Activated T-cell treated with anti-CD3 and anti-CD28 coated beads, Interleukin-2, amount 50 U/mL, for 48 hours (primary cell): ENCODE data around the gene PAXX.

Experiments
- DNase-seq, 2 experiments: peaks; one replicate each; pipeline ENCODE4 v3.0.0-alpha.2; 2020

PAXX gene

DNA sequence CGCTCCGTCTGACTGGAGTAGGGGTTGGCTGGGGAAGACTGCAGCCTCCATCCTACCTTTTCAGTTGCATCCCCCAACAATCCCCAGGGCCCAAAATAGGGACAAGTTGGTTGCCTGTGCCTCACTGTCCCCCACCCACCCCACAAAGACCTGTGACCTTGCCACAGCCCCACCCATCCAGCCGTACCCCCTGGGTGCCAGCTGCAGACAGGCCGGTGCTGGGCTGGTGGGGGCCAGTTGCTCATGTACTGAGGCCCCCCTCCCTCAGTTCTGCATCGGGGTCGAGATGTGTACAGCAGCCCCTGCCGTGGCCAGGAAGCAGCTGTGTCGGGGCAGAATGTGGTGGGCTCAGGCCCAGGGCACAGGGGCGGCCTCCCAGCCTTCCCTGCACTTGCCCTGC lies 9.1 kb upstream of the PAXX start:
- DNase-seq = no peak

DNA sequence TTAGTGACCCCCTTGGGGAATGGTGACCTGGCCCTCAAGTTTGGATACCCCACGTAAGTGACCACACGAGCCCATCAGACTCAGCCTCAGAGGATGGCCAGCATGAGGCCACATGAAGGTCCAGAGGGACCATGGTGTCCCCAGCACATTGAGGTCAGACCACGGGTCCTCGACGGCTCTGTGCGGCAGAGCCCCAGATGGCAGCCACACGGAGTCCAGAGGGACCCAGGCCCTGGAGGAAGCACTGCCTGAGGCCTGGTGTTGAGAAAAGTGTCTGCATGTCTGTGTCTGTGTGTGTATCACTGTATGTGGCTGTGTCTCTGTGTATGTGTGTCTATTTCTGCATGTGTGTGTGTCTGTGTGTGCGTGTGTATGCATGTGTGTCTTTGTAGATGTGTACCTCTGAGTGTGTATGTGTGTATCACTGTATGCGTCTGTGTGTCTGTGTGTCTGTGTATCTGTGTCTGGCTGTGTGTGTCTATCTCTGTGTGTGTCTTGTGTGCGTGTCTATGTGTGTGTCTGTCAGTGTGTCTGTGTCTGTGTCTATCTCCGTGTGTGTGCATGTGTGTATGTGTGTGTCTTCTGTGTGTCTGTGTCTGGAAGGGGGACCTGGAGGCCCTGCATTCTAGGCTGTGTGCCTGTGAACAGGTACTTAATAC lies 8.4 kb upstream of the PAXX start:
- no peak for DNase-seq

DNA sequence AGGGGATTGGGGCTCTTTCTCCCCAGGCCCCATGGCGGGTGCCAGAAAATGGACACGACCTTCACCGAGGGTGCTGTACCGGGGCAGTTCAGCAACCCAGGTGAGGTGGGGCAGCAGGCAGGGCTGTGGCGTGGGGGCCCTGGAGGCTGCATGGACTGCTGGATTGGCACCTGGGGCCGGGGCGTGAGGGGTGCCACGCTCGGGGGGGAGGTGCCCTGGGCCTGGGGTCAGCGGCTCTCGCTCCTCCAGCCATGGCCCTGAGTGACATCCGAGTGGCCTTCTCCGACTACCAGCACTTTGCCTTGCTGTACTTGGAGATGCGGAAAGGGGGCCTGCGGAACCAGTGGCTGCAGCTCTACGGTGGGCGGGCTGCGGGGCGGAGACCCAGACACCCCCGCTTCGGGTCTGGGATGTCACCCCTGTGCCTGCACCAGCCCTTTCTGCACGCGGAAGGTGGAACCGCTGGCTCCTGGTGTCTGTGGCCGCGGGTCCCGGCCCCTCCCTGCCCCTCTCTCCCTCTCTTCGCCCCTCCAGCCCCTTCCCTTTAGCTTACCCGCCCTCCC lies 7.7 kb upstream of the PAXX start:
- DNase-seq = no peak

DNA sequence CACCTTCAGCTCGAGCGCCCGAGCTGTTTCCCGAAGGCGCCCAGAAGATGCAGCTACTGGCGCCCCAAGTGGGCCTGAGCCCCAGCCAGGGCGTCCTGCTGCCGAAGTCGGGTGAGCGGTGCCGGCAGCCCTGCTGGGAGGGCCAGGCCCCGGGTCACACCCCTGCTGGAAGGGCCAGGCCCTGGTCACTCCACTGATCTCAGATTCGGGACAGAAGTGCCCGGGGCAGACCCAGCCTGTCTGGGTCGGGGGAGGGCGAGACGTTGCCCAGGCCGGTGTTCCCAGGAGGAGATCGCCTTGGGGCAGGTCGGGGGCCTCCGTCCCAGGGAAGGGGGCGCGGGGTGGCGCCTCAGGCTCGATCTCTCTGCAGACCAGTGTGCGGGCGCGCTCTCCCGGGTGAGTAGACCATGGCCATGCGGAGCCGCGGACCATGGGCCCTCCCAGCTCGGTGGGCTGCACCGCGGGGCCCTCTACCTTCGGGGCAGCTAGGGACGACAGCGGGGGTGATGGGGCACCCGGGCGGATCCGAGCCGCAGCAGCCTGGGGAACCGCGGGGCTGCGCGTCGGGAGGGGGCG lies 7.1 kb upstream of the PAXX start:
- DNase-seq = no peak

DNA sequence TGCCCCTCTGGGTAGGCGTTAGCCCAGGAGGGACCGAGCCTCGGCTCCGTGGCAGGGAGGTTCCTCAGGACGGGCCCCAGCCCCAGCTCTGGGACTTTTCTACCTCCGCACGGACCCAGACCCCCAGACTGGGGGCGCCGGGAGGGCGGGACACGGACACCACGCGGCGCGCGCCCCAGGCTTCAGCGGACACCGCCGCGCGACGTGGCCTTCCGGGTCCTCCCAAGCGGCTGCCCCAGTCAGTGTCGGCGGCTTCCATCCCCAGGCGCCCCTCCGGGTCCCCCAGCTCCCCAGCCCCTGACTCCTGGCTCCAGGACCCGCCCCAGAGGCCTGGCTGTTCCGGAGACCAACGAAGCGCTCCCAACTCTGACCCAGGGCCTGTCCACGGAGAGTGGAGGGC lies 6.4 kb upstream of the PAXX start:
- DNase-seq = no peak

DNA sequence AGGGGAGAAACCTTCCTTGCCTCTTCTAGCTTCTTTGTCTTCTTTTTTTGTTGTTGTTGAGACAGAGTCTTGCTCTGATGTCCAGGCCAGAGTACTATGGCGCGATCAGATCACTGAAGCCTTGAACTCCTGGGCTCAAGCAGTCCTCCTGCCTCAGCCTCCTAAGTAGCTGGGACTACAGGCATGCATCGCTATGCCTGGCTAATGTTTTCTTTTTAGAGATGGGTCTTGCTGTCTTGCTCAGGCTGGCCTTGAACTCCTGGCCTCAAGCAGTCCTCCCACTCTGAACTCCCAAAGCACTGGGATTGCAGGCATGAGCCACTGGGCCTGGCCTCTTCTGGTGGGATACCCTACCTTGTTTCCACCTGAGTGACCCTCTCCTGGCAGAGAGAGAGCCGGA lies 3.4 kb upstream of the PAXX start:
- no peak for DNase-seq

DNA sequence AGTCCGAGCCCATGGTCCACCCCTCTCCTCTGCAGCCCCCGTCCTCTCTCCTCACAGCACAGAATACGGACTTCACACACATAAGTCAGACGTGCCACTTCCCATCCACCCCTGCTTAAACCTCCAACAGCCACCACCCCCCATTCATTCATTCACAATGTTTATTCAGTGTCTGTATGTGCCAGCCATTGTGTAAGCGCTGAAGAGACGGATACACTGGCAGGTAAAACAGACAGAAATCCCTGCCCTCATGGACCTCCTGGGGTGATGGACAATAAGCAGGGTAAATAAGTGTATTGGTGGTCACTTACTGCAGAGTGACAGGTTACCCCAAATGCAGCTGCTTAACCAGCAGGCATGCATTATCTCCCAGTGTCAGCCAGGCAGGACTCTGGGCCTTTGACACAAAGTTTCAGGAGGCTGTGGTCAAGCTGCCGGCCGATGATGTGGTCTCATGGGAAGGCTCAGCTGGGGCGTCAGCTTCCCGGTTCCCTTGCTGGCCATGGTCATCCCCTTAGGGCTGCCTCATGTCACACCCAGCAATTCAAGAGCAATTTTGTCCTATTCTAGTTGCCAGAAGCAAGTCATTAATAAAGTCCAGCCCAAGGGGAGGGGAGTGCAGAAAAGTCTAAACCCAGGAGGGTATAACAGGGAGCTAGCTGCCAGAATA lies 1.8 kb upstream of the PAXX start:
- no peak for DNase-seq

DNA sequence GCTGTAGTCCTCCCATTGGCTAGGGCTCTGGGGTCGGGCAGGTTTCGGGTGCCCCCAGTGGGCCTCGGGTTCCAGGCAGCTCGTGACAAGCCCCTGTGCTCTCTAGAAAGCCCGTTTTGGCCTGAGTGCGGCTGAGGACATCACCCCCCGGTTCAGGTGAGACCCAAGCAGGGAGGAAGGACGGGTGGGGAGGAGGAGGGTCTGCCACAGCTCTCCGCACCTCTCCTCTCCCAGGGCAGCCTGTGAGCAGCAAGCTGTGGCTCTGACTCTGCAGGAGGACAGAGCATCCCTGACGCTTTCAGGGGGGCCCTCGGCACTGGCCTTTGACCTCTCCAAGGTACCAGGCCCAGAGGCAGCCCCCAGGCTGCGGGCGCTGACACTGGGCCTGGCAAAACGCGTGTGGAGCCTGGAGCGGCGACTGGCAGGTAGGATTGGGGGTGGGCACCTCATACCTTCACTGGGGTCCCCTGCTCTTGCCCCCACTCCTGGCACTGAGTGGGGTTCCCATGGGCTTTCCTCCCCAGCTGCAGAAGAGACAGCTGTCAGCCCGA lies 672 bp downstream of the PAXX start:
- no peak for DNase-seq

DNA sequence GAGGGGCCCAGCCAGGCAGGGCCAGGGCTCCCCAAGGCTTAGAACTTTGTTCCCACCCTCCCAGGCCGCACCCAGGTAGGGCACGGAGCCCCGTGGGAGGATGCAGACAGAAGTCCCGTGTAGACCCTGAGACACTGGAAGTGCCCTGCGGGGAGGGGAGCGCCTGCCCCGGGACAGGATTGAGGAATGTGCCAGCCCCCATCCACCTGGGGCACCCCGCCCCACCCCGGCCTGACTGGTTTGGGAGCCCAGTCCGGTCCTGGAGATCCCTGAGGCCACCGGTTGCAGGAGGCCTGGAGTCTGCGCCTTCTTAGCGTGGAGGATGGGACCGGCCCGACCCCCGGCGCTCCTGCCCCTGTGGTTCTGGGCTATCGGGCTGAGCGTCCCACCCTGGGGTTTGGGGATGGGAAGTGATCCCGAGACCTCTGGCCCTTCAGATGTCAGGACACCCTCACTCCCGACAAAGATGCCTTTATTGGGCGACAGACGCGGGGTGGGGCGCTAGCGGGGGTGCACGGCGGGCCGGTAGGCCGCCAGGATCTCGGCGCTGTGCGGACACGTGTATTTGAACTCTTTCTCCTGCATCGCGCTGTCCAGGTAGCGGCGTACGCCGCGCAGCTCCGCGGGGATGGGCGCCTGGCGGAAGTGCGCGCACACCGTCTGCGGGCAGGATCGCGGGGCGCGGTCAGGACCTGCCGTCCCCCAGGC lies 2.1 kb downstream of the PAXX start:
- DNase-seq = no peak

DNA sequence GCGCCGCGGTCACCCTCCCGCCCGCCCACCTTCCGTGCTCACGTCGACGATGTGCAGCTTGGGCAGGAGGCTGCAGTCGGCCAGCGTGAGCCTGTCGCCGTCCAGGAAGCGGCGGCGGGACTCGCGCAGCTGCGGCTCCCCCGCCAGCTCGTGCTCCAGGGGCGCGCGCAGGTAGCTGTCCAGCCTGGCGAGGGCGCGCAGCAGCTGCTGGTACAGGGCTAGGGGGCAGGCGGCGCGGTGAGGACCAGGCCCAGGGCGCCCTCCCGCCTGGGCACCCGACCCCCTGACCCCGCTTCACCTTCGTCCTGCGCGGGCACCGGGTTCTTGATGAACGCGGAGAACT lies 2.6 kb downstream of the PAXX start:
- no peak for DNase-seq

DNA sequence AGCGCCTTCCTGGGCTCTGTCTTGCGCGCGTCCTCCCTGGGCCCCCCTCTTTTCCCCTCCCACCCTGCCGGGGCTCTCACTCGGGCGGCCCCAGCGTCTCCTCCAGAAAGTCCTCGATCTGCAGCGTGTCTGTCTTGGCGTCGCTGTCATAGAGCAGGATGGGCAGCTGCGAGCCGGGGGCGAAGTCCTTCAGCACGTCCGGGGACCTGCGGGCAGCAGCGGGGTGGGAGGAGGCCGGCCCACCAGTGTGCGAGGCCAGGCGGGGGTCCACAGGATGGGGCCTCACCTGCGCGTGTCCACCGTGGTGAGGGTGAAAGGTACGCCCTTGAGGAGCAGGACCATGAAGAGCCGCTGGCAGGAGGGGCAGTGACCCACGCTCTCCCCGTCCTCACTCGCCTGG lies 3.1 kb downstream of the PAXX start:
- DNase-seq = no peak

DNA sequence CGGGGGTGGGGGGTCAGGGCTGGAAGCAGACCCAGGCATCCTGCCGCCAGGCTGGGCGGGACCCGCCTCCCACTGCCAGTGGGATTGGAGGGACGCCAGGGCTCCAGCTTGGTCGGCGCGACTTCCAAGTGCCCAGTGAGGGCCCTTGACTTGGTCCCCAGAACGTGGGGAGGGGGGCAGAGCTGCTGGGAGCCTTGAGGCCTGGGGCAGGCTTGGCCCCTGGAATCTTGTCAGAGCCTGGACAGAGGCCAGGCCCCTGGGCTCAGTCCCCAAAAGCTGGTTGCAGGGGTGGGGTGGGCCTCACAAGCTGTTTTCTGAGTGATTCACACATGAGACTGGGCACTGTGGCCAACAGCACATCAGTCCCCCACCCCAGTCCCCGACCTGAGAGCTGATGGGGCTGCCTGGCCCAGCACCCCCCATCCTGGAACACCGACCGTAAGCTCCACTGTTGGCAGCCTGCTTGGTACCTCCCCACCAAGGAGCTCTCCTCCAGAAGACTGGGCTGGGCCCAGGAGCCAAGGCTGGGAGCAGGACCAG lies 3.6 kb downstream of the PAXX start:
- DNase-seq = no peak

DNA sequence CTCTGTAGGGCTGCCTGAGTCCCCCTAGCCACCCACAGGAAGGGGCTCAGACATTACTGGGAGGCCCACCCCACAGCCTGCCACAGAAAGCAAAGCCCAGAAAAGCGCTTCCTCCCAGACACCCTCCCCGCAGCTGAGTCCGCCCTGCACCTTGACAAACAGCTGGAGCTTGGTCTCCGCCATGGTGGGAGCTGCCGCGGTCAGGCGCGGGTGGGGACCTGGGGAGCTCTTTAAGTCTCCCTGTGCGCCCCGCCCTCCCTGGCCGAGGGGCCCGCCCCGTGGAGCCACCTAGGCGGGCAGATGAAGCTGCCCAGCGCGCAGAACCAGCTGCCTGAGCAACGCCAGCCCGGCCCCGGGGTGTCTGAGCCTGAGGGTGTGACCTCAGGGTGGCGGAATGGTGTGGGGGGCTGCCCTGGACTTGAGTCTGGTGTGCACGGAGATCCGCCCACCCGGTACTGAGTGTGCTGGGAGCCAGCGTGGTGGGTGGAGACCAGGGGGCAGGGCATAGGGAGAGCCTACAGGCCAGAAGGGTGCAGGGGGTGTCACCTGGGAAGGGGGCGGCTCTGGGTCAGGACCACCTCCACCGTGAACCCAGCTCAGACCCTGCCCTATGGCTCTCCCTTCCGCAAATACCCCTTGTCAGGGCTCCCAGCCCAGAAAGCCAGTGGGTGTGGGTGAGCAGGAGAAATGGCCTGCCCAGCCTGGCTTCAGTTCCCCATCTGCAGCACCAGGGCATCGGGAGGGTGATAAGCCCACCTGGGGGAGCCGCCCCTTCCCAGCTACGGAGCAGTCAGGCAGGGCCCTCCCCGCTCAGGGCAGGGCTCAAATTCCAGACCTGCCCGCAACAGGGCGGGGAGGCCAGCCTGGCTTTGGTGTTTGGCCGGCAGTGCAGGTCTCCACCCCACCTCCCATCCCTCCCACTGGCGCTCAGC lies 4.4 kb downstream of the PAXX start, which contains the start of gene CLIC3:
TSS of gene CLIC3 (minus strand) at position 208 of the 932 bp plus-strand sequence. CDS start at position 183, 25 bp downstream.
- peak; percentile 47 to 56 for DNase-seq

DNA sequence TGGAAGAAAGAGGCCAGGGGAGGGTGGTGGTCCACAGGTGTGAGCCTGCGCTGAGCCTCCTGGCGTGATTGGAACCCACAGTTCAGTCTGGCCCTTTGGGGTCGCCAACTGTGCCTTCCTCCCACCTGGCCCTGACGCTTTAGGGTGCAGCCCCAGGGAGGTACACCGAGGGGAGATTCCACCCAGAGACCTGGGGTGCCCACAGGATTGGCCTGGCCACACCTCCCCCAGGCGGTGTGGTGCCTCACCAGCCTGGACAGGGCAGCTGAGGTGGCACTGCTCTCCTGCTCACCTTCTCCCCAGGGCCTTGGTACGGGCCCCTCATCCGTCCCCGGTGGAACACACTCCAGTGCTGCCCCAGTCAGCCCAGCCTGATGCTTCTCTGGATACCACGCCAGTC lies 5.1 kb downstream of the PAXX start:
- no peak for DNase-seq

DNA sequence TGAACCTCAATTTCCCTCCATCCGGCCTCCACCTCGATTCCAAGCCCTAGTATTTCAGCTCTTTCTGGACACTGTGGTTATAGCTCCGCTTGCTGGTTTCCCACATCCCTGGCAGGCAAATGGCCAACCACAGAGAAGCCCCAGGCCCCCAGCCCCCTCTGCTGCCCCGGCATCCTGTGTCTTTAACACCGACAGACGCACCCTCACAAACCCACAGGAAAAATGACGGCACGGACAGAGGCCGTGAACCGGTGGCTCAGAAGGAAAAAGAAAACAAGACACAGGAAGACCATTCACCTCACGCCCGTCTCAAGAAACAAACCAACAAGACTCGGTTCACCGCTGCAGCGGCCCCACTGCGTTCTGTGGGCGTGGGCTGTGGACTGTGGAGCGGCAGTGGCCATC lies 5.6 kb downstream of the PAXX start:
- DNase-seq = no peak

DNA sequence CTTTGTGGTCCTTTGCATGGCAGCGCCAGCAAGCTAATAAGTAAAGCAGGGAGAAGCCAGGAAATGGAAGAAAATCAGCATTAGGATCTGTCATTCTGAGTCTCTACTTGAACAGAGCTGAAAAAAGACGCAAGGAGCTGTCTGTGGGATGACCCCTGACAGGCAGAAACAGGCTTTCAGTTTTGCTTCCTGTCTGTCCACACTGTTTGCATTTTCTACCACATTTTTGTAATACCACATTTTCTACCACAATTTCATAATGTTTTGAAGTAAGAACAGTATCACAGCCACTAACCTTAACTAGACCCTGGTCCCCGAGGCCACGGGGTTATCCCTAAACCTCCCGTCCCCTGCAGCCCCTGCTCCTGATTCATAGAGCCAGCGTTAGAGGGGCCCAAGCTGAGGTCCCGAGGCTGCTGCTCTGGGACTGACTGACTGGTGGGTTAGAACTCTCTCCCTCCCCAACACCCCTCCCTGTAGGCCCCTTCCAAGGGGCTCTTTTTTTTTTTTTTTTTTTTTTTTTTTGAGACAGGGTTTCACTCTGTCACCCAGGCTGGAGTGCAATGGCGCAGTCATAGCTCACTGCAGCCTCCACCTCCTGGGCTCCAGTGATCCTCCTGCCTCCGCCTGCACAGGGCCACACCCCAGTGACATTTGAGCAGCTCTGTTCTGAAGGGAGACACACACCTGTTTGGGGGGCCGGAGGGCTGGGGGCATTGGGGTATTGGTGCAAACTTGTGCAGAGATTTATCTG lies 8.1 kb downstream of the PAXX start:
- DNase-seq = peak; percentile 67 to 69

DNA sequence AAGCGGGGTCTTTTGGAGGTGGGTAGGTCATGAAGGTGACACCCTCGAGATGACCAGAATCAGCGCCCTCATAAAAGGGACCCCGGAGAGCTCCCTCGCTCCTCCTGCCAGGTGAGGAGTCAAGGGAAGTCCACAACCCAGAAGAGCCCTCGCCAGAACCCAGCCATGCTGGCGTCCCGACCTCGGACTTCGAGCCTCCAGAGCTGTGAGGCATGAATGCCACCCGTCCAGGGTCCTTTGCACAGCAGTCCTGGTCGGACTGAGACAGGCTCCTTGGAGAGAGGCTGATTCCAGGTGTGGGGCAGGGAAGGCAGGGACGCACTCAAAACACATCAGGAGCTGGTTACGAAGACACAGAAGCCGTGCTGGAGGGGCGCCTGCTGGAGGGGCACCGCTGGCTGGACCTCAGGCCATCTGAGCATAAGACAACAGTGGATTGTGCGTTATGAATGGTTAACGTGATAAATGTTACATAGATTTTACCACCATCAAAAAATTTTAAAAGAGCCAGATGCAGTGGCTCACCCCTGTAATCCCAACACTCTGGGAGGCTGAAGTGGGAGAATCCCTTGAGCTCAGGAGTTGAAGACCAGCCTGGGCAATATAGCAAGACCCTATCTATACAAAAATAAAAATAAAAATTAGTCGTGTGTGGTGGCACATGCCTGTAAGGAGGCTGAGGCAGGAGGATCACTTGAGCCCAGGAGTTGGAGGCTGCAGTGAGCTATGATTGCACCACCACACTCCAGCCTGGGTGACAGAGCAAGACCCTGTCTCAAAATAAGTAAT lies 9.8 kb downstream of the PAXX start:
- DNase-seq = no peak

DNA sequence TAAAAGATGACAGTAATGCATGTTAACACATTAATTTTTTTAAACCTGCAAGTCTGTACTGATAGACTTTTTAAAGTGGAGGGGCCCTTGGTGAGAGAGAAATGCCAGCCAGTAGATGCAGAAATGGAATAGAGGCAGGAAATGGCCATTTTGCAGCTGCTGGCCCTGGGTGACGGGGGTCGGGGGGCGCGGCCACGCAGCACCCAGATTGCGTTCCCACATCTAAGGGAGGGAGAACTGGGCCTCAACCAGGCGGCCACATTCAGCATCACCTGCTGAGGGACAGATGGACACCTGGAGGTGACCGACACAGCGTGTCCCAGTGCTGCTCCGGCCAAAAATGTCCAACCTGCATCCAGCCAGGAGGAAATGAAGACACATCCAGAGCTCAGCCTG lies 10.4 kb downstream of the PAXX start:
- DNase-seq = no peak

DNA sequence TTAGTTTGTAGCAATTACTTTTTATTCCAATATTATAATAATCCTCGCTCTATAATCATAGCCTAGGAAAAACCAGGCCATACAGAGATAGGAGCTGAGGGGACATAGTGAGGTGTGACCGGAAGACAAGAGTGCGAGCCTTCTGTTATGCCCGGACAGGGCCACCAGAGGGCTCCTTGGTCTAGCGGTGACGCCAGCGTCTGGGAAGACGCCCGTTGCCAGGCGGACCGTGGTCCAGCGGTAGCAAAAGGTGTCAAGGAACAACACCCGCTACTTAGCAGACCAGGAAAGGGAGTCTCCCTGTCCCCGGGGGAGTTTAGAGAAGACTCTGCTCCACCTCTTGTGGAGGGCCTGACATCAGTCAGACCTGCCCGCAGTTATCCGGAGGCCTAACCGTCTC lies 12.1 kb downstream of the PAXX start:
- DNase-seq = peak in 1 of 2 experiments; percentile 44
